Endothelial cell of umbilical vein (primary cell): ENCODE measurements around the gene DNAH1. TPM values are rescaled to one million over a fixed set of nuclear protein-coding genes. Genes with fewer than 3 reads are reported as not detected.

Source experiments
- BruUV-seq: library from RNA; stranded (reverse); fragments of 400-500 nt; replicated peaks from 2 replicates; lab custom pipeline; 2021; lab: Mats Ljungman, UMichigan
- CTCF ChIA-PET: fragments of 300-600, 350-600 bp; sonication (Branson Sonifier 250); formaldehyde crosslinking; loops from one replicate; lab custom pipeline; 2021; ENCODE audit warnings: antibody characterized with exemption, inconsistent platforms; lab: Charles Lee
- POLR2A ChIA-PET: fragments of 300-600, 350-600 bp; sonication (Branson Sonifier 250); formaldehyde crosslinking; loops from one replicate; lab custom pipeline; 2021; ENCODE audit warnings: antibody characterized with exemption, inconsistent platforms; lab: Charles Lee
- DNase-seq: peaks from one replicate; pipeline ENCODE4 v3.0.0-alpha.2; 2011; ENCODE audit warnings: low read depth, low spot score
- FAIRE-seq: peaks from 2 replicates; lab custom pipeline; 2011; peaks lifted over from hg19 to GRCh38; lab: Jason Lieb, UNC
- H2AFZ ChIP-seq: 2 replicates; pipeline ENCODE4 v1.6.0; 2012; ENCODE audit warnings: low read depth, low read length, control low read depth, inconsistent platforms
- H3K27ac ChIP-seq: 2 replicates; pipeline ENCODE4 v1.5.1; 2011; ENCODE audit warnings: low read depth, mild to moderate bottlenecking, control low read depth, low read length, moderate library complexity; ENCODE audit not compliant: insufficient read depth
- H3K27me3 ChIP-seq, 2 experiments: 2 replicates each; pipeline versions ENCODE4 v1.6.0 to v1.6.1; 2011; ENCODE audit warnings: low read length in 2 of 2, mixed read lengths in 1 of 2; ENCODE audit not compliant: control insufficient read depth in 2 of 2, insufficient read depth in 2 of 2
- H3K36me3 ChIP-seq, 2 experiments: 2 replicates in 1 of 2; 3 replicates in 1 of 2; pipeline ENCODE4 v1.5.1; 2011; ENCODE audit warnings: low read length in 2 of 2, mild to moderate bottlenecking in 1 of 2, moderate library complexity in 1 of 2; ENCODE audit not compliant: control insufficient read depth in 2 of 2, insufficient read depth in 2 of 2; ENCODE audit errors: extremely low read depth in 1 of 2
- H3K4me1 ChIP-seq: 3 replicates; pipeline ENCODE4 v1.5.1; 2011; ENCODE audit warnings: mild to moderate bottlenecking, low read length; ENCODE audit not compliant: control insufficient read depth, insufficient read depth; ENCODE audit errors: extremely low read depth
- H3K4me2 ChIP-seq: 2 replicates; pipeline ENCODE4 v1.6.1; 2011; ENCODE audit warnings: low read length, control low read depth, mixed read lengths; ENCODE audit not compliant: insufficient read depth
- H3K4me3 ChIP-seq, 3 experiments: fragments of 200-600 bp in 1 of 3; sonication (generic), shearing (Covaris generic) in 1 of 3; replicated peaks in 1 of 3; 2 replicates each; pipeline ENCODE4 v1.5.1; 2011 to 2016; ENCODE audit warnings: control low read depth in 3 of 3, low read length in 3 of 3, mild to moderate bottlenecking in 2 of 3, inconsistent platforms in 1 of 3, low read depth in 1 of 3, moderate library complexity in 1 of 3; ENCODE audit not compliant: insufficient read depth in 1 of 3
- H3K79me2 ChIP-seq: 2 replicates; pipeline ENCODE4 v1.6.0; 2012; ENCODE audit warnings: low read length, inconsistent platforms; ENCODE audit not compliant: control insufficient read depth, insufficient read depth
- H3K9ac ChIP-seq: replicated peaks from 2 replicates; pipeline ENCODE3; 2011; ENCODE audit warnings: low read length, control low read depth; ENCODE audit not compliant: insufficient read depth; ENCODE audit errors: extremely low read depth
- H3K9me1 ChIP-seq: replicated peaks from 3 replicates; pipeline ENCODE4 v1.6.0; 2011; ENCODE audit warnings: mild to moderate bottlenecking, low read length; ENCODE audit not compliant: control insufficient read depth, insufficient read depth; ENCODE audit errors: extremely low read depth
- H3K9me3 ChIP-seq: replicated peaks from 2 replicates; pipeline ENCODE4 v1.5.1; 2012; ENCODE audit warnings: low read length, inconsistent platforms; ENCODE audit not compliant: control insufficient read depth, insufficient read depth
- H4K20me1 ChIP-seq: replicated peaks from 2 replicates; pipeline ENCODE3; 2011; ENCODE audit warnings: mild to moderate bottlenecking, low read length; ENCODE audit not compliant: control insufficient read depth, insufficient read depth; ENCODE audit errors: extremely low read depth
- CTCF ChIP-seq, 2 donors: IDR thresholded peaks; 1 replicate in 1 of 2; 2 replicates in 1 of 2; pipeline ENCODE4 v1.5.1; 2011; ENCODE audit warnings: low read length in 2 of 2, mild to moderate bottlenecking in 2 of 2, moderate library complexity in 2 of 2, control low read depth in 1 of 2, inconsistent platforms in 1 of 2, low read depth in 1 of 2; ENCODE audit not compliant: insufficient read depth in 1 of 2; ENCODE audit errors: extremely low read depth in 1 of 2
- EZH2 ChIP-seq: IDR thresholded peaks from 2 replicates; pipeline ENCODE4 v1.6.1; 2012; ENCODE audit warnings: borderline replicate concordance, low read depth, mild to moderate bottlenecking, moderate library complexity, low read length, inconsistent platforms; ENCODE audit not compliant: severe bottlenecking
- FOS ChIP-seq: IDR thresholded peaks from 2 replicates; pipeline ENCODE4 v1.6.1; 2011; ENCODE audit warnings: mild to moderate bottlenecking, low read length, moderate library complexity, borderline replicate concordance; ENCODE audit not compliant: insufficient read depth
- GATA2 ChIP-seq: IDR thresholded peaks from 2 replicates; pipeline ENCODE4 v1.7.0; 2011; ENCODE audit warnings: low read depth, mild to moderate bottlenecking, moderate library complexity, mixed read lengths, low read length; ENCODE audit not compliant: insufficient read length, insufficient read depth
- MYC ChIP-seq: IDR thresholded peaks from one replicate; pipeline ENCODE4 v1.6.1; 2011; ENCODE audit warnings: mild to moderate bottlenecking, low read depth, low read length
- POLR2A ChIP-seq: IDR thresholded peaks from 2 replicates; pipeline ENCODE4 v1.6.1; 2012; ENCODE audit warnings: low read depth, mild to moderate bottlenecking, control low read depth, low read length
- POLR2AphosphoS5 ChIP-seq: IDR thresholded peaks from 2 replicates; pipeline ENCODE4 v1.6.1; 2012; ENCODE audit warnings: low read depth, mild to moderate bottlenecking, control low read depth, low read length, moderate library complexity; ENCODE audit not compliant: insufficient read depth
- dilution Hi-C: fragments of 300-500 bp; cut with MboI; formaldehyde crosslinking; loops from one replicate; pipeline ENCODE4 v1.15.0; 2019; ENCODE audit warnings: low sequenced_read_pairs; ENCODE audit not compliant: extremely low pct_ligation_motif_present
- intact Hi-C: fragments of 100-400 bp; cut with micrococcal nuclease; formaldehyde crosslinking; loops from one replicate; pipeline ENCODE4 v1.10.0; 2022
- polyA plus RNA-seq, 4 experiments: library from polyadenylated mRNA; depleted of rRNA in 3 of 4; stranded (reverse) in 3 of 4; unstranded in 1 of 4; fragments of >200 nt; gene quantifications; 2 replicates each; pipeline versions ENCODE4 v1.2.1 to v1.2.3, GENCODE V29; 2011 to 2012; ENCODE audit warnings: missing spikeins in 1 of 4
- total RNA-seq: library from RNA; stranded (reverse); gene quantifications from 2 replicates; pipeline ENCODE4 v1.2.3, GENCODE V29; 2021
- TF ChIP-seq, protein P1 (sequence below): IDR thresholded peaks from 2 replicates; pipeline ENCODE4 v1.6.1; 2011; ENCODE audit not compliant: insufficient read depth, insufficient read length

Gene DNAH1
- total and polyA plus RNA-seq, 2 donors (not counting 3 experiments of a cell fraction or from before 2014, with no cell fraction given): 5.8 to 6.0 TPM

- H3K27ac ChIP-seq: no peak overlapping the region
- intact Hi-C loops (no loop called here), dilution Hi-C loops (no loop called here)
- no peak for DNase-seq
- H3K4me3 ChIP-seq: no peak overlapping the region
- peaks cover 5% of the 10 kb centered on the region for H3K79me2 ChIP-seq
- H3K9me3 ChIP-seq: no peaks in the 10 kb centered on the region
- peaks cover 0 to 25% of the 10 kb centered on the region in 2 experiments for H3K36me3 ChIP-seq
- H3K4me2 ChIP-seq: no peak overlapping the region
- TF ChIP-seq, protein P1, sequence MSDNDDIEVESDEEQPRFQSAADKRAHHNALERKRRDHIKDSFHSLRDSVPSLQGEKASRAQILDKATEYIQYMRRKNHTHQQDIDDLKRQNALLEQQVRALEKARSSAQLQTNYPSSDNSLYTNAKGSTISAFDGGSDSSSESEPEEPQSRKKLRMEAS: no peak
- TF ChIP-seq CTCF (IDR thresholded peaks at IDR 0.05; ENCODE audit: extremely low read depth in 1 of 2, insufficient read depth in 1 of 2, low read depth in 1 of 2, low read length in 2 of 2) (no peak), EZH2 (no peak), POLR2AphosphoS5 (no peak), FOS (no peak), POLR2A (no peak), GATA2 (no peak), MYC (no peak)
- no peaks in the 10 kb centered on the region for H3K4me1 ChIP-seq
- ChIA-PET POLR2A (no interaction called here), CTCF (interaction anchor here (1.0 to 8.2 kb wide), 2 partner anchors 43 to 45 kb away, joined by 3 to 107 read pairs; no protein-coding TSS in a partner anchor)
- H3K9ac ChIP-seq: no peak overlapping the region
- H2AFZ ChIP-seq: no peak overlapping the region
- H3K9me1 ChIP-seq: no peaks in the 10 kb centered on the region
- BruUV-seq: no TSS peak
- no peaks in the 10 kb centered on the region for H4K20me1 ChIP-seq
- H3K27me3 ChIP-seq: no peaks in the 10 kb centered on the region
- FAIRE-seq: no peak
Measured at GRCh38 chr3:52293491-52294319, 22.4 kb upstream of the DNAH1 start.
